ENCODE data around the gene CCL5. TPM values are rescaled to one million over a fixed set of nuclear protein-coding genes. Genes with fewer than 3 reads are reported as not detected.

The CCL5 gene
- total and polyA plus RNA-seq, 10 of the 15 experiments (the other 5 are each of a cell fraction or from before 2014, with no cell fraction given), result 45.7 to 186 (median 90.8) TPM

DNA sequence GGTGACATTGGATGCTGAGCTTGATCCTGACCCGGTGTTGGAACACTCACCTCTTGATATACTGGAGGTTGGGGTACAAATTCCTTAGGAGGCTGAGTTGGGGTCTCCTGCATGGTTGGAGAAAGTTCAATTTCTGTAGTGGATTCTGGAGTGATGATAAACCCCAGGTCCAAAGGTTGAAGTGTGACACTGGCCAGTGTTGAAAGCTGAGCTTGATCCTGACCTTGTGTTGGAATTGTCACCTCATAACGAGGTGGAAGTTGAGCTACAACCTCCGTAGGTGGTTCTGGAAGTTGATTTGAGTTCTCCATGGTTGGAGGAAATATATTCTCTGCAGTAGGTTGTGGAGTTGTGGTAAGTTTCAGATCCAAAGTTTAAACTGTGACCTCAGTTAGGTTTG lies 29.2 kb upstream of the CCL5 start (continued):
- TF ChIP-seq, protein P1, sequence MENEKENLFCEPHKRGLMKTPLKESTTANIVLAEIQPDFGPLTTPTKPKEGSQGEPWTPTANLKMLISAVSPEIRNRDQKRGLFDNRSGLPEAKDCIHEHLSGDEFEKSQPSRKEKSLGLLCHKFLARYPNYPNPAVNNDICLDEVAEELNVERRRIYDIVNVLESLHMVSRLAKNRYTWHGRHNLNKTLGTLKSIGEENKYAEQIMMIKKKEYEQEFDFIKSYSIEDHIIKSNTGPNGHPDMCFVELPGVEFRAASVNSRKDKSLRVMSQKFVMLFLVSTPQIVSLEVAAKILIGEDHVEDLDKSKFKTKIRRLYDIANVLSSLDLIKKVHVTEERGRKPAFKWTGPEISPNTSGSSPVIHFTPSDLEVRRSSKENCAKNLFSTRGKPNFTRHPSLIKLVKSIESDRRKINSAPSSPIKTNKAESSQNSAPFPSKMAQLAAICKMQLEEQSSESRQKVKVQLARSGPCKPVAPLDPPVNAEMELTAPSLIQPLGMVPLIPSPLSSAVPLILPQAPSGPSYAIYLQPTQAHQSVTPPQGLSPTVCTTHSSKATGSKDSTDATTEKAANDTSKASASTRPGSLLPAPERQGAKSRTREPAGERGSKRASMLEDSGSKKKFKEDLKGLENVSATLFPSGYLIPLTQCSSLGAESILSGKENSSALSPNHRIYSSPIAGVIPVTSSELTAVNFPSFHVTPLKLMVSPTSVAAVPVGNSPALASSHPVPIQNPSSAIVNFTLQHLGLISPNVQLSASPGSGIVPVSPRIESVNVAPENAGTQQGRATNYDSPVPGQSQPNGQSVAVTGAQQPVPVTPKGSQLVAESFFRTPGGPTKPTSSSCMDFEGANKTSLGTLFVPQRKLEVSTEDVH (IDR thresholded peaks at IDR 0.05; ENCODE audit: low read depth, partially characterized antibody), result no peak
- TF ChIP-seq POLR2A (IDR thresholded peaks at IDR 0.05; ENCODE audit: low read depth, low read length), result no peak
- TF ChIP-seq BCL11A (IDR thresholded peaks at IDR 0.05; ENCODE audit: low read depth, low read length), result no peak
- TF ChIP-seq ASH2L (IDR thresholded peaks at IDR 0.05; ENCODE audit: borderline replicate concordance, low read depth), result no peak
- TF ChIP-seq FOS (IDR thresholded peaks at IDR 0.05; ENCODE audit: borderline replicate concordance, extremely low read depth, insufficient read length), result no peak
- TF ChIP-seq PML (IDR thresholded peaks at IDR 0.05; ENCODE audit: low read length), result no peak

DNA sequence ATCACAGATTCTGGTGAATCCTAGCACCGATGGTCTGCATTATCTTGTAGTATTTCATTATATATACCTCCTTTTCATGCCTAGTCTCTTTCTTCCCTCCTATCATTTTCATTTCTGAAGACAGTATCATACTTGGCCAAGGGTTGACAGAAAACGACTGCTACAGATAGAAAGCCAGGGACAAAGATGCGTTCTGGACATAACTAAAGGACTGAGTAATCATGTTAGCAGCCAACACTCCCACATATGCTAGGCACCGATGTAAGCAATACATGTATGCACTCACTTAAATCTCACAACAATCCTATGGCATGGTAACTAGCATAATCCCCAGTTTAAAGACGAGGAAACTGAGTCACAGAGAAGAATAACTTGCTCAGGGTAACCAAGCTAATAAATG lies 27.5 kb upstream of the CCL5 start:
- RAD21 ChIA-PET (ENCODE audit: unreplicated experiment), result interaction anchor here (1.1 kb wide), 1 partner anchor 31 kb away, joined by 3 read pairs; no protein-coding TSS in a partner anchor
- in situ Hi-C loops (cut with MboI) (no loop called here), intact Hi-C loops (cut with micrococcal nuclease; ENCODE audit: unreplicated experiment) (no loop called here)
- Histone ChIP-seq H3K27ac (ENCODE audit: control insufficient read depth, insufficient read depth) (no peak overlapping the region), H3K9me3 (replicated peaks; ENCODE audit: control insufficient read depth, insufficient read depth, low read length) (no peaks in the 10 kb centered on the region), H3K79me2 (ENCODE audit: control insufficient read depth, insufficient read depth, low read length) (no peaks in the 10 kb centered on the region), H4K20me1 (ENCODE audit: control insufficient read depth, insufficient read depth) (no peaks in the 10 kb centered on the region), H3K9ac (ENCODE audit: control insufficient read depth, insufficient read depth, low read length) (no peak overlapping the region), H2AFZ (ENCODE audit: control insufficient read depth, low read depth, low read length) (no peak overlapping the region), H3K27me3 (replicated peaks in 1 of 2; ENCODE audit: control insufficient read depth in 2 of 2, insufficient read depth in 2 of 2, low read length in 1 of 2) (no peaks in the 10 kb centered on the region), H3K4me2 (ENCODE audit: control insufficient read depth, insufficient read depth) (no peak overlapping the region), H3K4me1 (ENCODE audit: control insufficient read depth, insufficient read depth, low read length) (no peaks in the 10 kb centered on the region), H3K4me3 (no peak overlapping the region), H3K36me3 (ENCODE audit: control insufficient read depth in 2 of 2, insufficient read depth in 2 of 2, low read length in 1 of 2) (no peaks in the 10 kb centered on the region)
- CTCF ChIA-PET, result interaction anchor here (0.8 to 1.5 kb wide), 4 partner anchors 15 to 58 kb away, joined by 3 to 5 read pairs (median 4); no protein-coding TSS in a partner anchor
- no peak for TF ChIP-seq TCF3 (IDR thresholded peaks at IDR 0.05; ENCODE audit: borderline replicate concordance, insufficient read depth, low read depth, low read length)
- TF ChIP-seq ASH2L (IDR thresholded peaks at IDR 0.05; ENCODE audit: borderline replicate concordance, low read depth), result no peak
- TF ChIP-seq, protein P2, sequence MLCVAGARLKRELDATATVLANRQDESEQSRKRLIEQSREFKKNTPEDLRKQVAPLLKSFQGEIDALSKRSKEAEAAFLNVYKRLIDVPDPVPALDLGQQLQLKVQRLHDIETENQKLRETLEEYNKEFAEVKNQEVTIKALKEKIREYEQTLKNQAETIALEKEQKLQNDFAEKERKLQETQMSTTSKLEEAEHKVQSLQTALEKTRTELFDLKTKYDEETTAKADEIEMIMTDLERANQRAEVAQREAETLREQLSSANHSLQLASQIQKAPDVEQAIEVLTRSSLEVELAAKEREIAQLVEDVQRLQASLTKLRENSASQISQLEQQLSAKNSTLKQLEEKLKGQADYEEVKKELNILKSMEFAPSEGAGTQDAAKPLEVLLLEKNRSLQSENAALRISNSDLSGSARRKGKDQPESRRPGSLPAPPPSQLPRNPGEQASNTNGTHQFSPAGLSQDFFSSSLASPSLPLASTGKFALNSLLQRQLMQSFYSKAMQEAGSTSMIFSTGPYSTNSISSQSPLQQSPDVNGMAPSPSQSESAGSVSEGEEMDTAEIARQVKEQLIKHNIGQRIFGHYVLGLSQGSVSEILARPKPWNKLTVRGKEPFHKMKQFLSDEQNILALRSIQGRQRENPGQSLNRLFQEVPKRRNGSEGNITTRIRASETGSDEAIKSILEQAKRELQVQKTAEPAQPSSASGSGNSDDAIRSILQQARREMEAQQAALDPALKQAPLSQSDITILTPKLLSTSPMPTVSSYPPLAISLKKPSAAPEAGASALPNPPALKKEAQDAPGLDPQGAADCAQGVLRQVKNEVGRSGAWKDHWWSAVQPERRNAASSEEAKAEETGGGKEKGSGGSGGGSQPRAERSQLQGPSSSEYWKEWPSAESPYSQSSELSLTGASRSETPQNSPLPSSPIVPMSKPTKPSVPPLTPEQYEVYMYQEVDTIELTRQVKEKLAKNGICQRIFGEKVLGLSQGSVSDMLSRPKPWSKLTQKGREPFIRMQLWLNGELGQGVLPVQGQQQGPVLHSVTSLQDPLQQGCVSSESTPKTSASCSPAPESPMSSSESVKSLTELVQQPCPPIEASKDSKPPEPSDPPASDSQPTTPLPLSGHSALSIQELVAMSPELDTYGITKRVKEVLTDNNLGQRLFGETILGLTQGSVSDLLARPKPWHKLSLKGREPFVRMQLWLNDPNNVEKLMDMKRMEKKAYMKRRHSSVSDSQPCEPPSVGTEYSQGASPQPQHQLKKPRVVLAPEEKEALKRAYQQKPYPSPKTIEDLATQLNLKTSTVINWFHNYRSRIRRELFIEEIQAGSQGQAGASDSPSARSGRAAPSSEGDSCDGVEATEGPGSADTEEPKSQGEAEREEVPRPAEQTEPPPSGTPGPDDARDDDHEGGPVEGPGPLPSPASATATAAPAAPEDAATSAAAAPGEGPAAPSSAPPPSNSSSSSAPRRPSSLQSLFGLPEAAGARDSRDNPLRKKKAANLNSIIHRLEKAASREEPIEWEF (IDR thresholded peaks at IDR 0.05; ENCODE audit: insufficient replicate concordance, low read depth, low read length), result no peak
- TF ChIP-seq TARDBP (IDR thresholded peaks at IDR 0.05; ENCODE audit: borderline replicate concordance), result no peak
- no peak for TF ChIP-seq CHD4 (IDR thresholded peaks at IDR 0.05)
- no peak for TF ChIP-seq BHLHE40 (IDR thresholded peaks at IDR 0.05; ENCODE audit: borderline replicate concordance in 1 of 2, low read depth in 2 of 2, low read length in 1 of 2)
- no peak for TF ChIP-seq TBL1XR1 (IDR thresholded peaks at IDR 0.05; ENCODE audit: low read depth, low read length)
- TF ChIP-seq SMAD5 (IDR thresholded peaks at IDR 0.05; ENCODE audit: low read depth), result no peak
- TF ChIP-seq BMI1 (IDR thresholded peaks at IDR 0.05; ENCODE audit: borderline replicate concordance), result no peak
- no peak for TF ChIP-seq MYB (IDR thresholded peaks at IDR 0.05; ENCODE audit: borderline replicate concordance, low read depth, low read length)
- TF ChIP-seq NR2F1 (conservative IDR thresholded peaks at IDR 0.05), result no peak
- TF ChIP-seq TCF7 (IDR thresholded peaks at IDR 0.05; ENCODE audit: borderline replicate concordance), result no peak
- BruUV-seq (replicated peaks), result no TSS peak
- WGBS (ENCODE audit: insufficient coverage, insufficient replicate concordance, low lambda C conversion rate, missing lambda C conversion rate), result 37% methylated on average over 5 of the region's 5 CpGs
- ATAC-seq (no peak), DNase-seq (ENCODE audit: low read depth, low spot score) (no peak), FAIRE-seq (no peak)
- POLR2A ChIA-PET, result no interaction called here
- SMC1A ChIA-PET (ENCODE audit: uncharacterized antibody, unreplicated experiment), result interaction anchor here (1.0 to 2.0 kb wide), 4 partner anchors 9 to 34 kb away, joined by 3 to 6 read pairs (median 3); no protein-coding TSS in a partner anchor

Measured in GM12878 (cell line).